Right atrium auricular region (tissue), 2 donors: Measurements from ENCODE around the gene ABI2. TPM values are rescaled to one million over a fixed set of nuclear protein-coding genes. Genes with fewer than 3 reads are reported as not detected.
A peak's percentile ranks its signal among the peaks of the same experiment; 100 is the strongest.

Experiments
- DNase-seq: peaks from one replicate; pipeline ENCODE4 v3.0.0-alpha.2; 2019; ENCODE audit warnings: low spot score
- H3K27ac ChIP-seq, 2 donors: fragments of 200-600 bp; sonication (generic); 1 replicate in 1 of 2; 2 replicates in 1 of 2; pipeline ENCODE4 v1.5.1; 2016 to 2019
- H3K27me3 ChIP-seq, 2 donors: fragments of 200-600 bp; sonication (generic); one replicate each; pipeline versions ENCODE4 v1.5.1 to v1.6.0; 2017 to 2019
- H3K36me3 ChIP-seq: fragments of 200-600 bp; sonication (generic); one replicate; pipeline ENCODE4 v1.5.1; 2016
- H3K4me1 ChIP-seq, 2 donors: fragments of 200-600 bp; sonication (generic); one replicate each; pipeline versions ENCODE4 v1.5.1 to v1.6.0; 2017 to 2019
- H3K4me3 ChIP-seq, 2 donors: fragments of 200-600 bp; sonication (generic); 1 replicate in 1 of 2; 2 replicates in 1 of 2; pipeline ENCODE4 v1.5.1; 2017 to 2019; ENCODE audit warnings: mild to moderate bottlenecking in 1 of 2, moderate library complexity in 1 of 2
- H3K9me3 ChIP-seq, 2 donors: fragments of 200-600 bp; sonication (generic); one replicate each; pipeline ENCODE4 v1.5.1; 2019
- CTCF ChIP-seq, 2 donors: fragments of 200-600 bp; sonication (generic); IDR thresholded peaks; one replicate each; pipeline ENCODE4 v1.5.1; 2019; ENCODE audit warnings: antibody characterized with exemption in 2 of 2
- total RNA-seq, 2 donors: library from RNA; depleted of rRNA; stranded (reverse); fragments of >200 nt; gene quantifications; one replicate each; pipeline ENCODE4 v1.1.0, GENCODE V29; 2016

Gene ABI2
- total RNA-seq, 2 donors from 2014 or later: 41.5 to 52.0 TPM

- Histone ChIP-seq H3K36me3 (peaks cover 4% of the 10 kb centered on the region), H3K4me1 (peaks cover 0 to 17% of the 10 kb centered on the region in 2 donors), H3K27ac (no peak overlapping the region), H3K27me3 (no peaks in the 10 kb centered on the region), H3K9me3 (no peaks in the 10 kb centered on the region), H3K4me3 (no peak overlapping the region)
- no peak for TF ChIP-seq CTCF (IDR thresholded peaks at IDR 0.05)
- DNase-seq: no peak
Observed at GRCh38 chr2:203346612-203347011, 18.4 kb downstream of the ABI2 start.

- peak overlapping the region in 1 of 2 donors; percentile 29 for H3K27ac ChIP-seq
Observed at GRCh38 chr2:203347375-203347774, 19.2 kb downstream of the ABI2 start.

DNA sequence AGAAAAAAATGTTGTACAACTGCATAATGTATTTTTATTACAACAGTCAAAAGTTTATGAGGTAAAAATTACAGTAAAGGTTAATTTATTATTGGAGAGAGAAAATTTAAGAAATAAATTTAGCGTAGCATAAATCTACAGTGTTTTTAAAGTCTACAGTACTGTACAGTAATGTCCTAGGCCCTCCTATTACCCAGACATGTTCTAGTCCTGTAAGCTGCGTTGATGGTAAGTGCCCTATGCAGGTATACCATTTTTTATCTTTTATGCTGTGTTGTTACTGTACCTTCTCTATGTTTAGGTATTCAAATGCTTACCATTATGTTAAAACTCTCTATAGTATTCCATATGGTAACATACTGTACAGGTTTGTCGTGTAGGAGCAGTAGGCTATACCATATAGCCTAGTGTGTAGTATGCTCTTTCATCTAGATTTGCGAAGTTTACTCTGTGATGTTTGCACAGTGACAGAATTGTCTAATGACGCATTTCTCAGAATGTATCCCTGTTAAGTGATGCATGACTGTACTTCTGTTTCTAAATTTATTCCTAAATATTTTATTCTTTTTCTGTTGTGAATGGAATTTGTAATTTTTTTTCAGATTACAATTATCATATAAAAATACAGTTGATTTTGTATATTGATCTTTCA lies 24.5 kb downstream of the ABI2 start:
- no peak for DNase-seq
- Histone ChIP-seq H3K36me3 (no peaks in the 10 kb centered on the region), H3K4me3 (no peak overlapping the region), H3K27ac (no peak overlapping the region), H3K27me3 (no peaks in the 10 kb centered on the region), H3K4me1 (no peaks in the 10 kb centered on the region), H3K9me3 (no peaks in the 10 kb centered on the region)
- no peak for TF ChIP-seq CTCF (IDR thresholded peaks at IDR 0.05)

More at GRCh38 chr2:203347375-203347774, 19.2 kb downstream of the ABI2 start:
- Histone ChIP-seq H3K27me3 (no peaks in the 10 kb centered on the region), H3K4me1 (peaks cover 0 to 15% of the 10 kb centered on the region in 2 donors), H3K9me3 (no peaks in the 10 kb centered on the region), H3K36me3 (peaks cover 4% of the 10 kb centered on the region), H3K4me3 (no peak overlapping the region)
- DNase-seq: no peak
- TF ChIP-seq CTCF (IDR thresholded peaks at IDR 0.05): no peak

DNA sequence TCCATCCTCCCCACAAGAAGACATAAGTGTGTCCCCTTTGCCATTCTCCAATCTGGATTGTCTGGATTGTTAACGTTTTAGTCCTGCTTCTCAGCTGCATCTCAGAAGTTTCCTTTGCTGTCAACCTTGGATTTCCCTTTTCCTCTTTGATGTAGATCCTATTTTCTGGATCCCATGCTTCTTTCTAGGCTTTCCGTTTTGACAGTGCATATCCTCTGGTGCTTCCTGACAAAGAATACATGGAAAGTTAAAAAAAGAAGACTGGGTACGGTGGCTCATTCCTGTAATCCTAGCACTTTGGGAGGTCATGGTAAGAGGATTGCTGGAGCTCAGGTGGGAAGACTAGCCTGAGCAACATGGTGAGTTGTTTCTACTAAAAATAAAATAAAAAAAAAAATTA lies 26.8 kb downstream of the ABI2 start:
- Histone ChIP-seq H3K9me3 (no peaks in the 10 kb centered on the region), H3K27ac (no peak overlapping the region), H3K4me3 (no peak overlapping the region), H3K4me1 (no peaks in the 10 kb centered on the region), H3K27me3 (no peaks in the 10 kb centered on the region), H3K36me3 (no peaks in the 10 kb centered on the region)
- no peak for DNase-seq
- no peak for TF ChIP-seq CTCF (IDR thresholded peaks at IDR 0.05)

DNA sequence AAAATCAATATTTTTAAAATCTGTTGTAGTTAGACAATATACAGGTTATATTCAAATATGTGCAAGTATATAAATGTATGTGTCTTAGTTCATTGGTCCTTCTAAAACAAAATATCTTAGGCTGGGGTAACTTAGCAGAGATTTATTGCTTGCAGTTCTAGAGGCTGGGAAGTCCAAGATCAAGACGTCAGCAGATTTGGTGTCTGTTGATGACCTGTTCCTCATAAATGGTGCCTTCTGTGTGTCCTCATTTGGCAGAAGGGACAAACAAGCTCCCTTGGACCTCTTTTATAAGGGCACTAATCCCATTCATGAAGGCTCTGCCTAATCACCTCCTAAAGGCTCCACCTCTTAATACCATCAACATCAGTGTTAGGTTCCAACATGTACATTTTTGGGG lies 31.3 kb downstream of the ABI2 start:
- no peak for TF ChIP-seq CTCF (IDR thresholded peaks at IDR 0.05)
- Histone ChIP-seq H3K27me3 (no peaks in the 10 kb centered on the region), H3K36me3 (no peaks in the 10 kb centered on the region), H3K9me3 (no peaks in the 10 kb centered on the region), H3K27ac (no peak overlapping the region), H3K4me1 (peaks cover 0 to 27% of the 10 kb centered on the region in 2 donors), H3K4me3 (no peak overlapping the region)
- DNase-seq: no peak
